ENCODE results near the gene IRF2.
A peak's percentile ranks its signal among the peaks of the same experiment; 100 is the strongest.

The IRF2 gene

DNA sequence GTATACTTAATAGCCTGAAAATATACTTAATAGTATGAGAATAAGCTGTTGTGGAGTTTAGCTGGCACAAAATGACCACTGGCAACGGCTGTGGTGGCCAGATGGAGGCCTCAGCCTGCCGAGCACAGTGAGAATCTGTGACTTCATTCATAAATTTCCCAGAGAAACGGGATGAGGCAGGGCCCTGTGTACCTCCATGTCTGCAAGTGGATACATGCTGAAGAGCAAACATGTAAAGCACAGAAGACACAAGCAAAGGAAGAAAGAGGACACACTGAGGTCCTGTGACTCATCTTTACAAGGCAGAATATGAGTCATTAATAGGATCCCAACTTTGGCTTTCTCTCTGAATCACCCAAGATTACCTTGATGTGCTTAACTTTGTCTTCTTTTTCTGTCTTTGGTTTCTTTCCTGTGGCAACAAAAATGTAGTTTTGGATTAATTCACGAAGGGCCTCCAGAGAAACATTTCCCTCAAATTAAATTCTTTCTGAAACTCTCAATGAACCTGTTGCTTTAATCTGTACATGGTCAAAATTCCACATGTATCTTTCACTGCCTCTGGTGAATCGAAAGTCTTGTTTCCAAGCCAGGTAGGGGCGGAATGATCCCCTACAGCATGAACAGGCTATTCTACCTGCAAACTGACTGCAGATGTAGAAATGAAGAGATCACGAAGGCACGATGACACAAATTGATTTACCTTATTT is 56.4 kb downstream of the IRF2 start:
- peaks cover 93% of the 10 kb centered on the region for H3K36me3 Mint-ChIP-seq
- peak; percentile 87 for ATAC-seq
- H3K4me1 Mint-ChIP-seq: peaks cover 74% of the 10 kb centered on the region
- peak overlapping the region; percentile 77 for H3K27ac Mint-ChIP-seq
- peak in 1 of 2 donors; percentile 59 for DNase-seq (ENCODE audit: low spot score in 2 of 2)
- H3K9me3 Mint-ChIP-seq: peaks cover 3% of the 10 kb centered on the region
- peak overlapping the region; percentile 65 for H3K4me3 Mint-ChIP-seq

DNA sequence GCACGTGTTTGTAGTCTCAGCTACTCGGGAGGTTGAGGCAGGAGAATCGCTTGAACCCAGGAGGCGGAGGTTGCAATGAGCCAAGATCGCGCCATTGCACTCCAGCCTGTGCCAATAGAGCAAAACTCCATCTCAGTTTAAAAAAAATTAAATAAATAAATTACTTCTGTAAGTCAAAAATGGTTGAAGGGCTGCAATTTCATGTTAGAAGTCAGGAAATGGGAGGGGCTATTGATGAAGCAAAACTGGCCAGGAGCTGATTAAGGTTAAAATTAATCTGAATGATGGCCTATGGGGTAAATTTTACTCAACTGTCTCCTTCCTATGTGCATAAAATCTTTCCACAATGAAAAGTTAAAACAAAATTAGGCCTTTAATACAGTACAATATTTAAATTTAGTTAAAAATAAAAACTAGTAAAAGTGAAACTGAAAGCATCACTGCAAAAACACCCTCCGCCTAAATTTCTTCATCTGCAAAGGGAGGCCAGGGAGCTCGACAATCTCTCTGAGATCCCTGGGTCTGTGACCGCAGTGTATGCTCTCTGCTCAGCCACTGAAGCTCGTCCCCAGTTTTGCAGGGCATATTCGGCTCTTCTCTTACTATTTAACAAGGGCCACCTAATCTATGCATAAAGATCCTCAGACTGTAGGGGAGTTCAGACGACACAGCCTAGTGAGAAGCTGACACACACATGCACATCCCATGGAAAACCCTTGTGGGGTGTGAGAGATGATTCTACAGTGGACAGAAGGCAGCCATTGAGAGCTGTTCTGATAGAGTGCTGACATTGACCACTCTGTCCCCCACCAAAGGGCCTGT is 57.2 kb downstream of the IRF2 start:
- peak overlapping the region; percentile 65 for H3K4me3 Mint-ChIP-seq
- ATAC-seq (peak; percentile 59), DNase-seq (ENCODE audit: low spot score in 2 of 2) (peak in 1 of 2 donors; percentile 73)
- H3K9me3 Mint-ChIP-seq: no peaks in the 10 kb centered on the region
- H3K27ac Mint-ChIP-seq: peak overlapping the region; percentile 77
- H3K36me3 Mint-ChIP-seq: peaks cover 90% of the 10 kb centered on the region
- peaks cover 71% of the 10 kb centered on the region for H3K4me1 Mint-ChIP-seq

- Mint-ChIP-seq H3K27ac (peak overlapping the region; percentile 49), H3K4me3 (no peak overlapping the region), H3K9me3 (no peaks in the 10 kb centered on the region), H3K4me1 (peaks cover 62% of the 10 kb centered on the region), H3K36me3 (peaks cover 91% of the 10 kb centered on the region)
- DNase-seq (ENCODE audit: low spot score in 2 of 2) (no peak), ATAC-seq (no peak)
Measured at GRCh38 chr4:184415071-184415470, 59.3 kb downstream of the IRF2 start.

DNA sequence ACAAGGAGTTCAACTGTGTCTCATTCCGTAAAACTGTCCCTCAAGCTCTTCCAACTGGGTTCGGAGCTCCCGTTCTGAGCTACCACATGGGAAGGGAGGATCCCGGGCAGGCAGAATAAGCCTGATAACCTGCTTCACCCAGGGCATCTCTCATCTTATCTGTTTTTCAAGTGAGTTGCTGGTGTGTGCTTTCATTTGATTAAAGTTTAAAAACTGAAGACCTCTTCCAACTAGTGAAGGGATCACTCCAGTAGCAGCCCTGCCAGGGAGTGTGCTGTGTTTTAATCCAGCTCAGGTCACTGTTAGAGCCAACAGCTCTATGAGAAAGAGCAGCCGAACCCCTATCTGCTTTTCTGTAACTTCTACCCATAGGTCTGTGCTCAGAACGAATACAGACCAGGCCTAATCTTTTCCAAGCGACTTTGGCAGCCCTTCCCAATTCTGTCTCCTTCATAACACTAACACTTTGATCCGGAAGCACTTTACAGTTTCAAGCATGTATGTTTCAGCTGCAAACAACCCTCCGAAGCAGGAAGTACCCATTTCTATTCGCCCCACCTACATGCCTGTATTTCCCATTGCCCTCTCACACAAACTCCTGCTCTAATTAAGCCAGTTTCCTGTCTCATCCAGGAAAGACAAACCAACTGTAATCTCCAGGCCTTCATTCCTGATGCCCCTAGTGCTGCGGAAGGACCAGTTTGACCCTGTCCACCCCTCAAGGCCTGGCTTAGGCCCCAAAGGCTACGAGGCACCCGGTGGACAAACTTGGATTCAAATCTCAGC is 60.9 kb downstream of the IRF2 start:
- H3K36me3 Mint-ChIP-seq: peaks cover 91% of the 10 kb centered on the region
- H3K4me3 Mint-ChIP-seq: no peak overlapping the region
- H3K4me1 Mint-ChIP-seq: peaks cover 68% of the 10 kb centered on the region

GRCh38 chr4:184410748-184411147 is 63.6 kb downstream of the IRF2 start:
- peaks cover 92% of the 10 kb centered on the region for H3K36me3 Mint-ChIP-seq
- ATAC-seq (no peak), DNase-seq (ENCODE audit: low spot score in 2 of 2) (no peak)
- H3K4me3 Mint-ChIP-seq: peak overlapping the region; percentile 62
- H3K4me1 Mint-ChIP-seq: peaks cover 72% of the 10 kb centered on the region
- H3K27ac Mint-ChIP-seq: peak overlapping the region; percentile 89
- H3K9me3 Mint-ChIP-seq: no peaks in the 10 kb centered on the region

More for the DNA sequence above, 60.9 kb downstream of the IRF2 start:
- H3K27ac Mint-ChIP-seq: peak overlapping the region; percentile 89
- no peaks in the 10 kb centered on the region for H3K9me3 Mint-ChIP-seq
- DNase-seq (ENCODE audit: low spot score in 2 of 2) (no peak), ATAC-seq (no peak)

- Mint-ChIP-seq H3K36me3 (peaks cover 92% of the 10 kb centered on the region), H3K27ac (peak overlapping the region; percentile 89), H3K4me3 (peak overlapping the region; percentile 62), H3K9me3 (no peaks in the 10 kb centered on the region), H3K4me1 (peaks cover 74% of the 10 kb centered on the region)
- no peak for DNase-seq (ENCODE audit: low spot score in 2 of 2)
- ATAC-seq: peak; percentile 62
Measured at GRCh38 chr4:184409911-184410692, 64.2 kb downstream of the IRF2 start.

- Mint-ChIP-seq H3K27ac (peak overlapping the region; percentile 89), H3K4me3 (peak overlapping the region; percentile 62), H3K9me3 (no peaks in the 10 kb centered on the region), H3K36me3 (peaks cover 92% of the 10 kb centered on the region), H3K4me1 (peaks cover 70% of the 10 kb centered on the region)
- no peak for ATAC-seq
- DNase-seq (ENCODE audit: low spot score in 2 of 2): no peak
Measured at GRCh38 chr4:184409502-184409901, 64.8 kb downstream of the IRF2 start.

DNA sequence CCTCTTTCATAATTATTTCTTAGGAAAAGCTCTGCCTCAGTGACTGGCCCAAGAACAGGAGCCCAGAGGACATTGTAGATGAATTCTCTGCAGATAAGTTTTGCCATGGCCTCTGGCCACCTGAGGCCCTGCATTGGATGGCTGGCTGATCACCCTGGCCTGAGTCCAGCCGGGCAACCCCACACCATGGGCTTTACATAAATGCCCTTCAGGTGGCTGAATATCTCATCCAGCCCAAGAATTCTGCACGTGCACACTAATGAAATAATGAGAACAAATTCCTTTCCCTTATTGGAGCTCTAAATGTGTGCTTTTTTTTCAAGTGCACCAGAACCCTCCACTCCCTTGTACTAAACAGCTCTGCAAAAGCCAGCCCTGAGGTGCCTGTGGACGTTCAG is 65.7 kb downstream of the IRF2 start:
- Mint-ChIP-seq H3K36me3 (peaks cover 95% of the 10 kb centered on the region), H3K4me1 (peaks cover 64% of the 10 kb centered on the region), H3K4me3 (peak overlapping the region; percentile 62), H3K27ac (peak overlapping the region; percentile 89), H3K9me3 (no peaks in the 10 kb centered on the region)
- DNase-seq (ENCODE audit: low spot score in 2 of 2) (no peak), ATAC-seq (no peak)

GRCh38 chr4:184408021-184408683 is 66.2 kb downstream of the IRF2 start:
- peaks cover 64% of the 10 kb centered on the region for H3K4me1 Mint-ChIP-seq
- peaks cover 96% of the 10 kb centered on the region for H3K36me3 Mint-ChIP-seq
- ATAC-seq (peak; percentile 72), DNase-seq (ENCODE audit: low spot score in 2 of 2) (no peak)
- H3K27ac Mint-ChIP-seq: peak overlapping the region; percentile 89
- peak overlapping the region; percentile 62 for H3K4me3 Mint-ChIP-seq
- no peaks in the 10 kb centered on the region for H3K9me3 Mint-ChIP-seq

DNA sequence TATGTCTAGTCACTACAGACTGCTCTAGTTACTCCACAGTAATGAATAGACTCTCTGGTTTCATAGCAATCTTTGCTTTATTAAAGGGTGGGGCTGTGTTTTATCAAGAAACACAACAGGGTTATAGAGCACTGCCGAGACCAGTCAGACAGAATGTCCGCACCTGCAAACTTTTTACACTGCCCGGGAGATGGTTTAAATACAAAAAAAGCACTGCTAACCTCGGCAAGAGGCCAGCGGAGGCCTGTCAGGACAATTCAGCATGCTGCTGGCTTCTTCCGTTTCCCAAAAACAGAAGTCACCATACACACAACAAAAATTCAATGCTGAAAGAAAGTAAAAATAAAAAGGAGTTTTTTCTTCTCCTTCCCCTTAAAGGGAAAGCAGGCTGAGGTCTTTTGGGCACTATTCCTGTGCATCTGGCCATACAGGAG is 67.4 kb downstream of the IRF2 start:
- Mint-ChIP-seq H3K36me3 (peaks cover 100% of the 10 kb centered on the region), H3K4me1 (peaks cover 68% of the 10 kb centered on the region), H3K27ac (peak overlapping the region; percentile 89), H3K9me3 (no peaks in the 10 kb centered on the region), H3K4me3 (no peak overlapping the region)
- no peak for DNase-seq (ENCODE audit: low spot score in 2 of 2)
- no peak for ATAC-seq

DNA sequence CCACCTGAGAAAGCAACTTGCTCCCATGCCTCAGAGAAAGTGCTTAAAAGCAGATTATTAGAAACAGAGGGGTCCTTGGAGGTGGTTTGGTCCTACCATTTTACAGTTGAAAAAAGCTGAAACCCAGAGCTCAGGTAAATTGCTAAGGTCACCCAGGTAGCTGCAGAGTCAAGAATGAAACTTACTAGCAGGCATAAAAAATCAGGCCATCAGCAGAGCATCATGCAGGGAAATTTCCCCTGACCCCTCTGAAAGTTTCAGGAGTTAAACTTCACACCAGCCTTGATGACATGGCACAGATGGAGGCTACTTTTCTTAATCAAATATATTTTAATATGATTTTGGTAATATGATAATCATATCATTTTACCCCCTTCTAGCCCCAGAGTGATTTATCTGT is 70.3 kb downstream of the IRF2 start:
- no peak for DNase-seq (ENCODE audit: low spot score in 2 of 2)
- Mint-ChIP-seq H3K4me1 (peaks cover 68% of the 10 kb centered on the region), H3K27ac (peak overlapping the region; percentile 78), H3K36me3 (peaks cover 100% of the 10 kb centered on the region), H3K9me3 (no peaks in the 10 kb centered on the region), H3K4me3 (no peak overlapping the region)
- ATAC-seq: no peak

GRCh38 chr4:184403384-184403781 is 71.0 kb downstream of the IRF2 start:
- no peak for ATAC-seq
- DNase-seq (ENCODE audit: low spot score in 2 of 2): no peak
- Mint-ChIP-seq H3K36me3 (peaks cover 100% of the 10 kb centered on the region), H3K4me3 (no peak overlapping the region), H3K9me3 (no peaks in the 10 kb centered on the region), H3K4me1 (peaks cover 61% of the 10 kb centered on the region), H3K27ac (peak overlapping the region; percentile 78)

- H3K9me3 Mint-ChIP-seq: no peaks in the 10 kb centered on the region
Measured at GRCh38 chr4:184402740-184403383, 71.5 kb downstream of the IRF2 start.

DNA sequence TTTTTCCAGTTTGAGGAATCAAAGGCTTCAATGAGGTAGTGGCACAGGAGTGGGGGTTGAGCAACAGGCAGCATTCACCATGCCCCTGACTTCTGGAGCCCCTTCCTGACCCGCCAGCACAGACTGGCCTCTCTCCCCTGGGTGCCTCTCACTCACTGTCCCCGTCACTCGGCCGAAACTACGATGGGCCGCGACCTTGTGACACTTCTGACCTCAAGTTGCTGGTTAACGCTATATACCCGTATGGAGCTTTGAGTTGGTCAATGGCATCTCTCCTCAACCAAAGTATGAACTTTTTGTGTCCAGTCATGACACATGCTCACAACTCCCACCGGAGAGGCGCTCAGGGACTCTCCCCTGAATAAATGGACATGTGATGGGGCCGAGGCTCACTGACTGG is 72.1 kb downstream of the IRF2 start:
- DNase-seq (ENCODE audit: low spot score in 2 of 2) (no peak), ATAC-seq (no peak)
- peaks cover 100% of the 10 kb centered on the region for H3K36me3 Mint-ChIP-seq
- peak overlapping the region; percentile 78 for H3K27ac Mint-ChIP-seq
- peaks cover 50% of the 10 kb centered on the region for H3K4me1 Mint-ChIP-seq
- H3K9me3 Mint-ChIP-seq: no peaks in the 10 kb centered on the region
- no peak overlapping the region for H3K4me3 Mint-ChIP-seq

More at GRCh38 chr4:184402740-184403383, 71.5 kb downstream of the IRF2 start:
- DNase-seq (ENCODE audit: low spot score in 2 of 2): no peak
- no peak overlapping the region for H3K4me3 Mint-ChIP-seq
- peaks cover 56% of the 10 kb centered on the region for H3K4me1 Mint-ChIP-seq
- peaks cover 100% of the 10 kb centered on the region for H3K36me3 Mint-ChIP-seq
- no peak for ATAC-seq
- H3K27ac Mint-ChIP-seq: peak overlapping the region; percentile 78

Data from stimulated activated effector memory CD8-positive, alpha-beta T cell treated with anti-CD3 and anti-CD28 coated beads, Interleukin-12 subunit alpha, Interleukin-12 subunit beta, amount 100 ng/mL, for 72 hours (primary cell).